HCT116 (cell line): ENCODE data around the gene RPL3.

Experiments
- EZH2 ChIP-seq: fragments of 200-600 bp; sonication (generic); IDR thresholded peaks from 2 replicates; pipeline ENCODE4 v1.6.1; 2017; ENCODE audit warnings: antibody characterized with exemption, mixed run types
- MAX ChIP-seq: IDR thresholded peaks from 2 replicates; pipeline ENCODE4 v1.6.1; 2012
- POLR2AphosphoS5 ChIP-seq: IDR thresholded peaks from 2 replicates; pipeline ENCODE4 v1.6.1; 2011; ENCODE audit warnings: mild to moderate bottlenecking, low read depth, low read length, moderate library complexity

DNA sequence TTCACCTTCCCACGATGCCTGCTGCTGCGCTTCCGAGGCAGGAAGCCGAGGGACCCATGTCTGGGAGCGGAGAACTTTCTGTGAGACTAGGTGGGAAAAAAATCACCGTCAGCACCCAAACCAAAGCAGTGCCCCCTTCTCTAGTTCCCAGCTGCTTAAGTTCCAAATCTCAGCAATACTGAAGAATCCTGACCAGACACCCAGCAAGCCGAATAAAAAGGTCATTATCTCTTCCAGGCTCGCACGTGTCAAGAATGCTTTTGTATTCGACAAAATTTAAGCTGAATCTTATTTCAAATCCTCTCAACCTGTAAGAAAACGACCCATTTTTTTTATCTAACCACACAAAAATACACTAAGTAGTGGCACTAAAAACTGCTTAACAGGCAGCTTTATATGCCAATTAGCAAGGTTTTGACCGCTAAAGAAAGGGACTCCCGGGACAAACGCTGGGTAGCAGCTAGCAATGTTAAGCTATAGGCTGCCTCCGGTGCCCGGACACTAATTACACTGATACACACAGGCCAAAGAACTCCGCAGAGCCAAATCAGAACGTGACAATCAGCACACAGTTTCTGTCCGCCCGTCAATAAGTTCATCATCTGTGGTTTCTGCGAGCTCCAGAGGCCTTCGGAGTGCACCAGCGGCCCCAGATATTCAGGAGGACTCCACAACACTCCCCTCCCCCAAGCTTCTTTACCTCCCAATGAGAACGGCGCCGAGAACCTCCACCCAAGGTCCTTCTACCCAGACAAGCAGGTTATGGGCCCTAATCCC, 728 bp downstream of the RPL3 start:
- TF ChIP-seq MAX (no peak), POLR2AphosphoS5 (no peak), EZH2 (no peak)
